Chondrocyte (in vitro differentiated cells): Measurements from ENCODE around the gene QSOX1. TPM values are rescaled to one million over a fixed set of nuclear protein-coding genes. Genes with fewer than 3 reads are reported as not detected.
A peak's percentile ranks its signal among the peaks of the same experiment; 100 is the strongest.

Source experiments
- DNase-seq: peaks from one replicate; pipeline ENCODE4 v3.0.0; 2021; ENCODE audit warnings: mixed read lengths, low spot score
- H3K27ac Mint-ChIP-seq: one replicate; pipeline ENCODE4 v1.8.0; 2021; ENCODE audit warnings: mild to moderate bottlenecking, moderate library complexity, mixed read lengths; ENCODE audit not compliant: unreplicated experiment
- H3K27me3 Mint-ChIP-seq: 2 replicates; pipeline ENCODE4 v1.8.0; 2021; ENCODE audit warnings: low read depth, mixed read lengths
- H3K36me3 Mint-ChIP-seq: 2 replicates; pipeline ENCODE4 v1.8.0; 2021; ENCODE audit warnings: low read depth, mixed read lengths
- H3K4me1 Mint-ChIP-seq: 2 replicates; pipeline ENCODE4 v1.8.0; 2021; ENCODE audit warnings: low read depth, mild to moderate bottlenecking, mixed read lengths
- H3K4me3 Mint-ChIP-seq: one replicate; pipeline ENCODE4 v1.8.0; 2021; ENCODE audit warnings: mild to moderate bottlenecking, moderate library complexity, mixed read lengths; ENCODE audit not compliant: unreplicated experiment
- H3K9me3 Mint-ChIP-seq: 2 replicates; pipeline ENCODE4 v1.8.0; 2021; ENCODE audit warnings: low read depth, mixed read lengths
- CTCF ChIP-seq: fragments of 200-600 bp; sonication (generic); IDR thresholded peaks from 2 replicates; pipeline ENCODE4 v1.5.0; 2021; ENCODE audit warnings: antibody characterized with exemption, mild to moderate bottlenecking, moderate library complexity
- total RNA-seq: library from RNA; stranded (reverse); gene quantifications from 3 replicates; pipeline ENCODE4 v1.2.1, GENCODE V29; 2021

QSOX1 gene
- total RNA-seq, 1 donor from 2014 or later = 232 TPM

GRCh38 chr1:180178511-180179161 lies 24.0 kb downstream of the QSOX1 start:
- DNase-seq = peak; percentile 60
- Mint-ChIP-seq H3K4me1 (peaks cover 2% of the 10 kb centered on the region), H3K4me3 (no peak overlapping the region), H3K9me3 (no peaks in the 10 kb centered on the region), H3K27ac (no peak overlapping the region), H3K36me3 (peaks cover 7% of the 10 kb centered on the region), H3K27me3 (no peaks in the 10 kb centered on the region)
- TF ChIP-seq CTCF = peak; percentile 93

GRCh38 chr1:180179162-180179957 lies 24.7 kb downstream of the QSOX1 start:
- Mint-ChIP-seq H3K9me3 (no peaks in the 10 kb centered on the region), H3K4me1 (no peaks in the 10 kb centered on the region), H3K4me3 (no peak overlapping the region), H3K27me3 (no peaks in the 10 kb centered on the region), H3K36me3 (peaks cover 9% of the 10 kb centered on the region), H3K27ac (no peak overlapping the region)
- peak; percentile 60 for TF ChIP-seq CTCF
- DNase-seq = peak; percentile 57

GRCh38 chr1:180181048-180181447 lies 26.4 kb downstream of the QSOX1 start:
- DNase-seq = peak; percentile 24
- H3K36me3 Mint-ChIP-seq = peaks cover 14% of the 10 kb centered on the region
- peak; percentile 76 for TF ChIP-seq CTCF
- no peaks in the 10 kb centered on the region for H3K27me3 Mint-ChIP-seq
- no peaks in the 10 kb centered on the region for H3K9me3 Mint-ChIP-seq
- no peaks in the 10 kb centered on the region for H3K4me1 Mint-ChIP-seq
- no peak overlapping the region for H3K4me3 Mint-ChIP-seq
- no peak overlapping the region for H3K27ac Mint-ChIP-seq

GRCh38 chr1:180181996-180182642 lies 27.4 kb downstream of the QSOX1 start:
- no peak overlapping the region for H3K27ac Mint-ChIP-seq
- TF ChIP-seq CTCF = no peak
- H3K4me1 Mint-ChIP-seq = peaks cover 7% of the 10 kb centered on the region
- peaks cover 15% of the 10 kb centered on the region for H3K36me3 Mint-ChIP-seq
- peak; percentile 68 for DNase-seq
- H3K9me3 Mint-ChIP-seq = no peaks in the 10 kb centered on the region
- H3K4me3 Mint-ChIP-seq = no peak overlapping the region
- H3K27me3 Mint-ChIP-seq = no peaks in the 10 kb centered on the region

GRCh38 chr1:180182643-180183311 lies 28.1 kb downstream of the QSOX1 start:
- no peaks in the 10 kb centered on the region for H3K9me3 Mint-ChIP-seq
- peak; percentile 75 for DNase-seq
- H3K27ac Mint-ChIP-seq = no peak overlapping the region
- peaks cover 15% of the 10 kb centered on the region for H3K36me3 Mint-ChIP-seq
- H3K27me3 Mint-ChIP-seq = no peaks in the 10 kb centered on the region
- peaks cover 7% of the 10 kb centered on the region for H3K4me1 Mint-ChIP-seq
- H3K4me3 Mint-ChIP-seq = no peak overlapping the region
- TF ChIP-seq CTCF = no peak
